ENCODE results near the gene FABP2.

FABP2 gene

GRCh38 chr4:119317990-119318389, 3.9 kb downstream of the FABP2 start:
- Histone ChIP-seq H4K20me1 (ENCODE audit: low read depth, low read length) (no peaks in the 10 kb centered on the region), H3K27me3 (ENCODE audit: low read length) (no peaks in the 10 kb centered on the region), H3K9me3 (ENCODE audit: insufficient read depth, low read length) (no peaks in the 10 kb centered on the region), H3K27ac (ENCODE audit: low read depth, low read length) (no peak overlapping the region), H3K79me2 (ENCODE audit: insufficient read depth, low read length) (no peaks in the 10 kb centered on the region), H3K9ac (ENCODE audit: low read length) (no peak overlapping the region), H3F3A (ENCODE audit: insufficient read depth) (no peaks in the 10 kb centered on the region), H3K9me2 (replicated peaks; ENCODE audit: insufficient read depth, low read length) (no peaks in the 10 kb centered on the region), H3K36me3 (ENCODE audit: low read length) (no peaks in the 10 kb centered on the region), H2AFZ (ENCODE audit: low read depth, low read length, severe bottlenecking) (no peak overlapping the region), H3K4me3 (ENCODE audit: insufficient read depth, low read length, poor library complexity, severe bottlenecking) (no peak overlapping the region), H3K4me2 (ENCODE audit: low read depth, low read length, poor library complexity, severe bottlenecking) (no peak overlapping the region)
- TF ChIP-seq, protein P1, sequence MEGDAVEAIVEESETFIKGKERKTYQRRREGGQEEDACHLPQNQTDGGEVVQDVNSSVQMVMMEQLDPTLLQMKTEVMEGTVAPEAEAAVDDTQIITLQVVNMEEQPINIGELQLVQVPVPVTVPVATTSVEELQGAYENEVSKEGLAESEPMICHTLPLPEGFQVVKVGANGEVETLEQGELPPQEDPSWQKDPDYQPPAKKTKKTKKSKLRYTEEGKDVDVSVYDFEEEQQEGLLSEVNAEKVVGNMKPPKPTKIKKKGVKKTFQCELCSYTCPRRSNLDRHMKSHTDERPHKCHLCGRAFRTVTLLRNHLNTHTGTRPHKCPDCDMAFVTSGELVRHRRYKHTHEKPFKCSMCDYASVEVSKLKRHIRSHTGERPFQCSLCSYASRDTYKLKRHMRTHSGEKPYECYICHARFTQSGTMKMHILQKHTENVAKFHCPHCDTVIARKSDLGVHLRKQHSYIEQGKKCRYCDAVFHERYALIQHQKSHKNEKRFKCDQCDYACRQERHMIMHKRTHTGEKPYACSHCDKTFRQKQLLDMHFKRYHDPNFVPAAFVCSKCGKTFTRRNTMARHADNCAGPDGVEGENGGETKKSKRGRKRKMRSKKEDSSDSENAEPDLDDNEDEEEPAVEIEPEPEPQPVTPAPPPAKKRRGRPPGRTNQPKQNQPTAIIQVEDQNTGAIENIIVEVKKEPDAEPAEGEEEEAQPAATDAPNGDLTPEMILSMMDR (IDR thresholded peaks at IDR 0.05; ENCODE audit: insufficient read depth, low read length, poor library complexity, severe bottlenecking) = no peak
- TF ChIP-seq EZH2phosphoT487 (conservative IDR thresholded peaks at IDR 0.05; ENCODE audit: low read length) = no peak

- H3K36me3 ChIP-seq (ENCODE audit: low read length) = no peaks in the 10 kb centered on the region
- H3K9me3 ChIP-seq (ENCODE audit: insufficient read depth, low read length) = no peaks in the 10 kb centered on the region
- H3K79me2 ChIP-seq (ENCODE audit: insufficient read depth, low read length) = no peaks in the 10 kb centered on the region
- no peak overlapping the region for H3K4me2 ChIP-seq (ENCODE audit: low read depth, low read length, poor library complexity, severe bottlenecking)
- H3K9ac ChIP-seq (ENCODE audit: low read length) = no peak overlapping the region
- TF ChIP-seq EZH2phosphoT487 (conservative IDR thresholded peaks at IDR 0.05; ENCODE audit: low read length) = no peak
- TF ChIP-seq, protein P1 (IDR thresholded peaks at IDR 0.05; ENCODE audit: insufficient read depth, low read length, poor library complexity, severe bottlenecking) = no peak
- no peaks in the 10 kb centered on the region for H3F3A ChIP-seq (ENCODE audit: insufficient read depth)
- no peak overlapping the region for H2AFZ ChIP-seq (ENCODE audit: low read depth, low read length, severe bottlenecking)
- H3K9me2 ChIP-seq (replicated peaks; ENCODE audit: insufficient read depth, low read length) = no peaks in the 10 kb centered on the region
- no peaks in the 10 kb centered on the region for H4K20me1 ChIP-seq (ENCODE audit: low read depth, low read length)
- H3K27me3 ChIP-seq (ENCODE audit: low read length) = no peaks in the 10 kb centered on the region
- no peak overlapping the region for H3K4me3 ChIP-seq (ENCODE audit: insufficient read depth, low read length, poor library complexity, severe bottlenecking)
- H3K27ac ChIP-seq (ENCODE audit: low read depth, low read length) = no peak overlapping the region
Measured at GRCh38 chr4:119315036-119315435, 6.9 kb downstream of the FABP2 start.

DNA sequence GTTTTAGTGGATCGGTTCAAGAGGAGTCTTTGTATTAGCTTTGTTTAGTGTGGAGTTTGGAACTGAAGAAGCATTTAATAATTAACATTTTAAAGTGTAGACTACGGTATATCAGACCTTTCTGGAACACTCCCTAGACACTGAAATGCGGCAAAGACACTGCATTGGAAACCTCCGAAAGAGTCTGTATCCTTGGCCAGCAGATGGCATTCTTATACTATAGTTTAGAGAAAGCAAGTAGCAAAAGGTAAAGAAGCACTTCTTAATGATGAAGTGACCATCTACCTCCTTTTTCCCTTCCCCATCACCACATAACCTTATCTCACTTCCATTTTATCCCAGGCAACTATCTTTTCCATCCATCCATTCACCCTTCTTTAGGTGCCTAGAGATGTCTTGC, 7.6 kb downstream of the FABP2 start:
- Histone ChIP-seq H3K9me2 (replicated peaks; ENCODE audit: insufficient read depth, low read length) (no peaks in the 10 kb centered on the region), H3F3A (ENCODE audit: insufficient read depth) (no peaks in the 10 kb centered on the region), H2AFZ (ENCODE audit: low read depth, low read length, severe bottlenecking) (no peak overlapping the region), H3K4me3 (ENCODE audit: insufficient read depth, low read length, poor library complexity, severe bottlenecking) (no peak overlapping the region), H3K9me3 (ENCODE audit: insufficient read depth, low read length) (no peaks in the 10 kb centered on the region), H3K9ac (ENCODE audit: low read length) (no peak overlapping the region), H3K27me3 (ENCODE audit: low read length) (no peaks in the 10 kb centered on the region), H3K36me3 (ENCODE audit: low read length) (no peaks in the 10 kb centered on the region), H4K20me1 (ENCODE audit: low read depth, low read length) (no peaks in the 10 kb centered on the region), H3K27ac (ENCODE audit: low read depth, low read length) (no peak overlapping the region), H3K79me2 (ENCODE audit: insufficient read depth, low read length) (no peaks in the 10 kb centered on the region), H3K4me2 (ENCODE audit: low read depth, low read length, poor library complexity, severe bottlenecking) (no peak overlapping the region)
- TF ChIP-seq EZH2phosphoT487 (conservative IDR thresholded peaks at IDR 0.05; ENCODE audit: low read length) = no peak
- TF ChIP-seq, protein P1 (IDR thresholded peaks at IDR 0.05; ENCODE audit: insufficient read depth, low read length, poor library complexity, severe bottlenecking) = no peak
